H1 (cell line): ENCODE results near the gene VDR. TPM values are rescaled to one million over a fixed set of nuclear protein-coding genes. Genes with fewer than 3 reads are reported as not detected.

Source experiments
- POU5F1 ChIP-seq: IDR thresholded peaks from 2 replicates; pipeline ENCODE4 v1.6.1; 2011; ENCODE audit warnings: low read depth, mild to moderate bottlenecking, low read length, moderate library complexity
- RNF2 ChIP-seq: fragments of 200-900, 300-1000 bp; sonication (generic); IDR thresholded peaks from 2 replicates; pipeline ENCODE4 v1.7.1; 2016; ENCODE audit warnings: borderline replicate concordance, low read depth, mild to moderate bottlenecking, antibody characterized with exemption, low read length; ENCODE audit not compliant: poor library complexity, severe bottlenecking; ENCODE audit errors: missing control alignments
- TCF12 ChIP-seq: IDR thresholded peaks from 2 replicates; pipeline ENCODE4 v1.6.1; 2011; ENCODE audit warnings: low read depth, mild to moderate bottlenecking, low read length
- polyA plus RNA-seq, 7 experiments: library from polyadenylated mRNA; depleted of rRNA in 3 of 7; stranded (reverse) in 5 of 7; unstranded in 2 of 7; fragments of >200 nt in 5 of 7; fragments of 200-250 nt in 2 of 7; gene quantifications; 1 replicate in 5 of 7; 2 replicates in 1 of 7; 4 replicates in 1 of 7; pipeline versions ENCODE4 v1.2.1 to v1.2.3, GENCODE V29; 2011 to 2013; ENCODE audit warnings: missing spikeins in 2 of 7, mixed read lengths in 2 of 7
- total RNA-seq: library from RNA; stranded (reverse); fragmentation: NEBNext Ultra II Directional; extraction: Animal tissue kit (Norgen Biotek cat#: 25700); gene quantifications from 2 replicates; pipeline ENCODE4 v1.2.1, GENCODE V29; 2021
- TF ChIP-seq, protein P1 (sequence below): IDR thresholded peaks from 2 replicates; pipeline ENCODE4 v1.6.1; 2012; ENCODE audit warnings: low read length, inconsistent platforms

VDR gene
- total and polyA plus RNA-seq, 2 of the 8 experiments (the other 6 are each of a cell fraction or from before 2014, with no cell fraction given): 0.44 to 0.65 TPM

DNA sequence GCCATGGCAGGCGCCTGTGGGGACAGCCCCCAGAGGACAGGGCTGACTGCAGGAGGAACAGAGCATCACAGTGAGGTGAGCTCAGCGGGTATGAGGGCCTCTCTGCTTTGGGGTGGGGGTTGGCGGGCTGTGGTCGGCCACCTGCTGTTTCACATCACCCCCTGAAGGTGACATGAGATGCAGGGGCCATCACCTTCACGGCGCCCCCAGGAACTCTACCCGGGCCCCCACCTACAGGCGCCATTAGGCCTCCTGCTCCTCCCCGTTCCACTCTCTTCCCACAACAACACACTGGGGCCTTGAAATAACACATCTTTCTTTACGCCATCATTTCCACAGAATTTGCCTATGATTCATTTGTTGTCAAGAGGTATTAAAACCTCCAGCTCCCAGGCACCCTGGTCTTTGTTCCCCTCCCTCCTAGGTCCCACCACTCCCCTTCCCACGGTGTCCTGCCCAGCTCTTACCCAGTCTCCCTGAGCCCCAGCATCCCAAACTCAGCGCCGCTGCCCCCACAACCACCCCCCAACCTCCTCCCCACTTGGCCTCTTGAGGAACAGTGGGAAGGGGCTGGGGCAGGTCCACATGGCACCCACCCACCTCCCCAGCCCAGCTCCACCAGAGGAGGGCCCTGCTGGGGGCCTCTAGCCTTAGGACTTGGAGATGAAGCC is 72.4 kb downstream of the VDR start (continued):
- TF ChIP-seq, protein P1, sequence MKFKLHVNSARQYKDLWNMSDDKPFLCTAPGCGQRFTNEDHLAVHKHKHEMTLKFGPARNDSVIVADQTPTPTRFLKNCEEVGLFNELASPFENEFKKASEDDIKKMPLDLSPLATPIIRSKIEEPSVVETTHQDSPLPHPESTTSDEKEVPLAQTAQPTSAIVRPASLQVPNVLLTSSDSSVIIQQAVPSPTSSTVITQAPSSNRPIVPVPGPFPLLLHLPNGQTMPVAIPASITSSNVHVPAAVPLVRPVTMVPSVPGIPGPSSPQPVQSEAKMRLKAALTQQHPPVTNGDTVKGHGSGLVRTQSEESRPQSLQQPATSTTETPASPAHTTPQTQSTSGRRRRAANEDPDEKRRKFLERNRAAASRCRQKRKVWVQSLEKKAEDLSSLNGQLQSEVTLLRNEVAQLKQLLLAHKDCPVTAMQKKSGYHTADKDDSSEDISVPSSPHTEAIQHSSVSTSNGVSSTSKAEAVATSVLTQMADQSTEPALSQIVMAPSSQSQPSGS: no peak
- TF ChIP-seq RNF2 (no peak), TCF12 (no peak), POU5F1 (no peak)
- TF ChIP-seq, all 59 proteins: peak for 0
